GM18861 (cell line): ENCODE results near the gene DBET.
"Not testable (repeated sequence)": the region's sequence is repeated elsewhere in the genome, so short reads cannot be mapped to it uniquely, and the experiment has no call there.

Source experiments
- ATAC-seq: cut with Tn5 transposase; IDR thresholded peaks from one replicate; pipeline ENCODE4 v1.9.1; 2021; ENCODE audit not compliant: unreplicated experiment

The DBET gene

GRCh38 chr4:190064342-190064741 lies at the start of gene DBET:
DBET (plus strand) TSS chr4:190064502.
- not testable (repeated sequence) for ATAC-seq

- no peak for ATAC-seq
These were observed 49.3 kb upstream of the DBET start for GRCh38 chr4:190014771-190015537.

GRCh38 chr4:190015538-190016368 lies 48.5 kb upstream of the DBET start:
- ATAC-seq, result no peak

GRCh38 chr4:190016369-190017289 lies 47.7 kb upstream of the DBET start:
- ATAC-seq, result no peak

GRCh38 chr4:190017357-190018200 lies 46.7 kb upstream of the DBET start:
- ATAC-seq, result no peak

- ATAC-seq, result no peak
These were observed 45.9 kb upstream of the DBET start for GRCh38 chr4:190018201-190018920.

- ATAC-seq, result no peak
These were observed 45.1 kb upstream of the DBET start for GRCh38 chr4:190019023-190019858.

- not testable (repeated sequence) for ATAC-seq
These were observed 44.3 kb upstream of the DBET start for GRCh38 chr4:190019859-190020463.

GRCh38 chr4:190020790-190021717 lies 43.2 kb upstream of the DBET start:
- ATAC-seq, result no peak

GRCh38 chr4:190021973-190022372 lies 42.3 kb upstream of the DBET start:
- ATAC-seq, result not testable (repeated sequence)

GRCh38 chr4:190022614-190023281 lies 41.6 kb upstream of the DBET start:
- not testable (repeated sequence) for ATAC-seq

GRCh38 chr4:190027156-190027555 lies 37.1 kb upstream of the DBET start, which contains the start of gene FRG2:
FRG2 (minus strand) TSS chr4:190027256; CDS start chr4:190027204, 52 bp downstream.
- ATAC-seq, result not testable (repeated sequence)

- not testable (repeated sequence) for ATAC-seq
These were observed 33.0 kb upstream of the DBET start for GRCh38 chr4:190031264-190031663.

GRCh38 chr4:190037704-190038388 lies 26.5 kb upstream of the DBET start:
- ATAC-seq, result not testable (repeated sequence)

- ATAC-seq, result not testable (repeated sequence)
These were observed 23.4 kb upstream of the DBET start for GRCh38 chr4:190040873-190041272.

- ATAC-seq, result not testable (repeated sequence)
These were observed 16.7 kb upstream of the DBET start for GRCh38 chr4:190047627-190048026.
